ENCODE measurements around the gene VN1R5. TPM values are rescaled to one million over a fixed set of nuclear protein-coding genes. Genes with fewer than 3 reads are reported as not detected.

Gene VN1R5
- total and polyA plus RNA-seq, 9 donors, result not detected

DNA sequence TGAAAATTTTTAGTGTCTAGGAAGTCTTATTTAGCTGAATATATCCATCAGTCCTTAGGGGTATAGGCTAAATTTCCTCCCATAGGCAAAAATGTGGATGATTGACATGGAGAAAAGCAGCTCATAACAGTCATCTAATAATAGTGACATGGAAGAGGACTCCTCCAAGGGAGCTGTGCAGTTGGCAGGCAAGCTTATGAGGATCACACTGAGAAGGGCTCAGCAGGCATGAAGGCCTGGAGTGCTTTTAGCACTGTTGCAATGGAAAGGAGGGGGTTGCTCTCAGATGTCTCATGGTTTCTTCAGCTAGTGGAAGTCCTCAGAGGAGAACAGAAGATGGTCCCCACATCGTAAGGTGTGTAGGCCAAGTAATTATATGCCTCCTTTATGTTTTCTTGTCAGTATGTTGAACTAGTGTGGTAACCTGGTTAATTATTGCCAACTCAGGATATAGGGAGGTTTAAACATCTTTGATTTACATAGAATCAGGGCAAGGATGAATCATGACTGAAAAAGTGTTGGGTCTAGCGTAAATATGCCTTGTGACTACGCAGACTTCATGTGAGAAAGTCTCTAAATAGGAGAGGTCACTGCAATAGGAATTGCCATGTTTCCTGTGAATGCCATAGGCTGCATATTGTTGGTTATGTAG lies 18.9 kb downstream of the VN1R5 start:
- intact Hi-C loops (cut with DNase I), result no loop called here
- WGBS, 3 donors, result 88 to 94% (median 92%) methylated on average over 3 of the region's 3 CpGs

GRCh38 chr1:247277191-247277590 lies 21.3 kb downstream of the VN1R5 start:
- WGBS, 3 donors, result 90 to 100% (median 95%) methylated on average over 2 of the region's 2 CpGs
- H3K4me3 ChIP-seq, result no peak overlapping the region
- no peaks in the 10 kb centered on the region for H3K9me3 ChIP-seq
- no peaks in the 10 kb centered on the region for H3K36me3 ChIP-seq
- TF ChIP-seq, protein P1, sequence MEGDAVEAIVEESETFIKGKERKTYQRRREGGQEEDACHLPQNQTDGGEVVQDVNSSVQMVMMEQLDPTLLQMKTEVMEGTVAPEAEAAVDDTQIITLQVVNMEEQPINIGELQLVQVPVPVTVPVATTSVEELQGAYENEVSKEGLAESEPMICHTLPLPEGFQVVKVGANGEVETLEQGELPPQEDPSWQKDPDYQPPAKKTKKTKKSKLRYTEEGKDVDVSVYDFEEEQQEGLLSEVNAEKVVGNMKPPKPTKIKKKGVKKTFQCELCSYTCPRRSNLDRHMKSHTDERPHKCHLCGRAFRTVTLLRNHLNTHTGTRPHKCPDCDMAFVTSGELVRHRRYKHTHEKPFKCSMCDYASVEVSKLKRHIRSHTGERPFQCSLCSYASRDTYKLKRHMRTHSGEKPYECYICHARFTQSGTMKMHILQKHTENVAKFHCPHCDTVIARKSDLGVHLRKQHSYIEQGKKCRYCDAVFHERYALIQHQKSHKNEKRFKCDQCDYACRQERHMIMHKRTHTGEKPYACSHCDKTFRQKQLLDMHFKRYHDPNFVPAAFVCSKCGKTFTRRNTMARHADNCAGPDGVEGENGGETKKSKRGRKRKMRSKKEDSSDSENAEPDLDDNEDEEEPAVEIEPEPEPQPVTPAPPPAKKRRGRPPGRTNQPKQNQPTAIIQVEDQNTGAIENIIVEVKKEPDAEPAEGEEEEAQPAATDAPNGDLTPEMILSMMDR (IDR thresholded peaks at IDR 0.05), result no peak
- TF ChIP-seq POLR2A (IDR thresholded peaks at IDR 0.05) (no peak), EP300 (IDR thresholded peaks at IDR 0.05) (no peak)
- no peaks in the 10 kb centered on the region for H3K27me3 ChIP-seq
- H3K27ac ChIP-seq, result no peak overlapping the region
- DNase-seq, result no peak
- intact Hi-C loops (cut with DNase I), result no loop called here
- no peaks in the 10 kb centered on the region for H3K4me1 ChIP-seq (ENCODE audit: insufficient read depth)

More for the DNA sequence above, 18.9 kb downstream of the VN1R5 start:
- Histone ChIP-seq H3K4me1 (ENCODE audit: insufficient read depth) (no peaks in the 10 kb centered on the region), H3K9me3 (no peaks in the 10 kb centered on the region), H3K27ac (no peak overlapping the region), H3K27me3 (no peaks in the 10 kb centered on the region), H3K4me3 (no peak overlapping the region), H3K36me3 (no peaks in the 10 kb centered on the region)
- TF ChIP-seq, protein P1 (IDR thresholded peaks at IDR 0.05), result no peak
- TF ChIP-seq POLR2A (IDR thresholded peaks at IDR 0.05) (no peak), EP300 (IDR thresholded peaks at IDR 0.05) (no peak)
- DNase-seq, result no peak

- Histone ChIP-seq H3K27me3 (no peaks in the 10 kb centered on the region), H3K36me3 (no peaks in the 10 kb centered on the region), H3K4me1 (ENCODE audit: insufficient read depth) (no peaks in the 10 kb centered on the region), H3K27ac (no peak overlapping the region), H3K4me3 (no peak overlapping the region), H3K9me3 (no peaks in the 10 kb centered on the region)
- 42 to 51% (median 45%) methylated on average over 5 of the region's 5 CpGs for WGBS, 3 donors
- TF ChIP-seq, protein P1 (IDR thresholded peaks at IDR 0.05), result no peak
- TF ChIP-seq POLR2A (IDR thresholded peaks at IDR 0.05) (no peak), EP300 (IDR thresholded peaks at IDR 0.05) (no peak)
- intact Hi-C loops (cut with DNase I), result no loop called here
- DNase-seq, result no peak
Measured at GRCh38 chr1:247281001-247281574, 25.2 kb downstream of the VN1R5 start.

- no peak overlapping the region for H3K27ac ChIP-seq
- H3K27me3 ChIP-seq, result no peaks in the 10 kb centered on the region
- no peaks in the 10 kb centered on the region for H3K4me1 ChIP-seq (ENCODE audit: insufficient read depth)
- H3K36me3 ChIP-seq, result no peaks in the 10 kb centered on the region
- H3K4me3 ChIP-seq, result no peak overlapping the region
- H3K9me3 ChIP-seq, result no peaks in the 10 kb centered on the region
- WGBS, 3 donors, result 97% methylated on average over 23 of the region's 23 CpGs
- intact Hi-C loops (cut with DNase I), result no loop called here
- DNase-seq, result no peak
- TF ChIP-seq, protein P1 (IDR thresholded peaks at IDR 0.05), result no peak
- TF ChIP-seq POLR2A (IDR thresholded peaks at IDR 0.05) (no peak), EP300 (IDR thresholded peaks at IDR 0.05) (no peak)
Measured at GRCh38 chr1:247286134-247286670, 30.3 kb downstream of the VN1R5 start.
